Measurements from ENCODE around the gene PEX7. TPM values are rescaled to one million over a fixed set of nuclear protein-coding genes. Genes with fewer than 3 reads are reported as not detected.

Gene PEX7
- total RNA-seq, 1 experiment from 2014 or later: 8.1 TPM

DNA sequence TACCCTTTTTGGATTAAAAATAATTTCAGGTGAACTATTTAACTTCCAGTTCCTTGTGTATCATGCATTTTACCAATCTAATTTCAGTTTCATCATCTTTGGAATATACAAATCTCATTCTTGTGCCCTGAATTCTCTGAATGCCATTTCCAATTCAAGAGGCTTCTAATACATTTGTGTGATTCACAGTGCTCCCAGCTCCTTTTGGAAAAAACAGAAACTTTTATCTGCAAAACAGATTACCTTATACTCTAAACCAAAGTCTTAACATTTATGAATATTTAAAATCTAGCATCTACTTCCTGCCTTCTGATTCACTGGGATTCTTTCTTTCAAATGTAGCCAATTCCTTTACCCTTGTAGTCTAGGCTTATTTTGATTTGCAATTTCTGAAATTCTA lies 11.1 kb upstream of the PEX7 start:
- Histone ChIP-seq H4K20me1 (ENCODE audit: insufficient read depth) (no peaks in the 10 kb centered on the region), H3K27ac (ENCODE audit: low read depth, low read length) (no peak overlapping the region), H3K27me3 (ENCODE audit: insufficient read depth, low read length) (no peaks in the 10 kb centered on the region), H2AFZ (ENCODE audit: low read depth, low read length, poor library complexity, severe bottlenecking) (no peak overlapping the region), H3K79me2 (ENCODE audit: insufficient read depth, low read length) (no peaks in the 10 kb centered on the region), H3K9ac (ENCODE audit: low read length) (no peak overlapping the region), H3K4me1 (ENCODE audit: control insufficient read depth in 1 of 2, insufficient read depth in 2 of 2, low read length in 2 of 2) (no peaks in the 10 kb centered on the region), H3K36me3 (ENCODE audit: control insufficient read depth in 1 of 2, insufficient read depth in 2 of 2, low read length in 2 of 2) (no peaks in the 10 kb centered on the region), H3K4me3 (replicated peaks in 1 of 2; ENCODE audit: low read depth in 1 of 2, low read length in 2 of 2) (no peak overlapping the region), H3K4me2 (ENCODE audit: low read length) (no peak overlapping the region), H3K9me2 (ENCODE audit: insufficient read depth) (no peaks in the 10 kb centered on the region), H3K9me3 (ENCODE audit: control insufficient read depth in 1 of 2, insufficient read depth in 1 of 2, low read depth in 1 of 2, low read length in 2 of 2) (no peaks in the 10 kb centered on the region)
- ATAC-seq (no peak), DNase-seq (ENCODE audit: low read depth, low spot score) (no peak)
- ChIA-PET RAD21 (ENCODE audit: low non-redundant PET in 1 of 2, low total read pairs in 2 of 2, uncharacterized antibody in 2 of 2, unreplicated experiment in 2 of 2) (no interaction called here), CTCF (no interaction called here), POLR2A (no interaction called here)
- intact Hi-C loops (cut with micrococcal nuclease): no loop called here
- TF ChIP-seq, protein P1, sequence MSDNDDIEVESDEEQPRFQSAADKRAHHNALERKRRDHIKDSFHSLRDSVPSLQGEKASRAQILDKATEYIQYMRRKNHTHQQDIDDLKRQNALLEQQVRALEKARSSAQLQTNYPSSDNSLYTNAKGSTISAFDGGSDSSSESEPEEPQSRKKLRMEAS (IDR thresholded peaks at IDR 0.05): no peak
- TF ChIP-seq RAD21 (IDR thresholded peaks at IDR 0.05; ENCODE audit: low read depth) (no peak), FOSL1 (IDR thresholded peaks at IDR 0.05; ENCODE audit: low read depth) (no peak), EZH2 (IDR thresholded peaks at IDR 0.05) (no peak), ELF1 (IDR thresholded peaks at IDR 0.05; ENCODE audit: borderline replicate concordance, low read depth) (no peak), ZNF274 (IDR thresholded peaks at IDR 0.05; ENCODE audit: low read depth, low read length) (no peak), POLR2AphosphoS5 (IDR thresholded peaks at IDR 0.05; ENCODE audit: low read depth, low read length) (no peak), SP1 (IDR thresholded peaks at IDR 0.05; ENCODE audit: low read depth) (no peak), POLR2A (IDR thresholded peaks at IDR 0.05; ENCODE audit: borderline replicate concordance, extremely low read depth, insufficient read depth, insufficient read length) (no peak)
- TF ChIP-seq, protein P2, sequence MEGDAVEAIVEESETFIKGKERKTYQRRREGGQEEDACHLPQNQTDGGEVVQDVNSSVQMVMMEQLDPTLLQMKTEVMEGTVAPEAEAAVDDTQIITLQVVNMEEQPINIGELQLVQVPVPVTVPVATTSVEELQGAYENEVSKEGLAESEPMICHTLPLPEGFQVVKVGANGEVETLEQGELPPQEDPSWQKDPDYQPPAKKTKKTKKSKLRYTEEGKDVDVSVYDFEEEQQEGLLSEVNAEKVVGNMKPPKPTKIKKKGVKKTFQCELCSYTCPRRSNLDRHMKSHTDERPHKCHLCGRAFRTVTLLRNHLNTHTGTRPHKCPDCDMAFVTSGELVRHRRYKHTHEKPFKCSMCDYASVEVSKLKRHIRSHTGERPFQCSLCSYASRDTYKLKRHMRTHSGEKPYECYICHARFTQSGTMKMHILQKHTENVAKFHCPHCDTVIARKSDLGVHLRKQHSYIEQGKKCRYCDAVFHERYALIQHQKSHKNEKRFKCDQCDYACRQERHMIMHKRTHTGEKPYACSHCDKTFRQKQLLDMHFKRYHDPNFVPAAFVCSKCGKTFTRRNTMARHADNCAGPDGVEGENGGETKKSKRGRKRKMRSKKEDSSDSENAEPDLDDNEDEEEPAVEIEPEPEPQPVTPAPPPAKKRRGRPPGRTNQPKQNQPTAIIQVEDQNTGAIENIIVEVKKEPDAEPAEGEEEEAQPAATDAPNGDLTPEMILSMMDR (IDR thresholded peaks at IDR 0.05 in 2 of 3, conservative IDR thresholded peaks at IDR 0.05 in 1 of 3; ENCODE audit: borderline replicate concordance in 1 of 3, insufficient read depth in 1 of 3, low read depth in 2 of 3, low read length in 2 of 3): no peak
- BruUV-seq (replicated peaks): no TSS peak

All from HCT116 (cell line).